ENCODE measurements around the gene NCK2.

The NCK2 gene

GRCh38 chr2:105744909-105745853, at the start of gene NCK2:
Gene NCK2 (plus strand): TSS chr2:105744912. CDS start chr2:105855064, 110,152 bp downstream.
- ATAC-seq (peak; percentile 31), DNase-seq (ENCODE audit: low spot score in 2 of 2) (no peak)
- Mint-ChIP-seq H3K36me3 (peaks cover 47% of the 10 kb centered on the region), H3K27ac (peak within 1 kb of the TSS; percentile 93), H3K4me3 (peak within 1 kb of the TSS; percentile 93), H3K9me3 (no peaks in the 10 kb centered on the region), H3K4me1 (peaks cover 80% of the 10 kb centered on the region)

- Mint-ChIP-seq H3K36me3 (no peaks in the 10 kb centered on the region), H3K4me1 (no peaks in the 10 kb centered on the region), H3K4me3 (no peak overlapping the region), H3K27ac (no peak overlapping the region), H3K9me3 (no peaks in the 10 kb centered on the region)
- DNase-seq (ENCODE audit: low spot score in 2 of 2) (no peak), ATAC-seq (no peak)
These were observed 46.8 kb upstream of the NCK2 start for GRCh38 chr2:105697781-105698449.

GRCh38 chr2:105698820-105699219, 45.9 kb upstream of the NCK2 start:
- Mint-ChIP-seq H3K9me3 (no peaks in the 10 kb centered on the region), H3K27ac (no peak overlapping the region), H3K4me1 (no peaks in the 10 kb centered on the region), H3K4me3 (no peak overlapping the region), H3K36me3 (no peaks in the 10 kb centered on the region)
- ATAC-seq (no peak), DNase-seq (ENCODE audit: low spot score in 2 of 2) (peak in 1 of 2 donors; percentile 33)

- no peak for ATAC-seq
- no peak overlapping the region for H3K27ac Mint-ChIP-seq
- H3K4me1 Mint-ChIP-seq, result no peaks in the 10 kb centered on the region
- no peak for DNase-seq (ENCODE audit: low spot score in 2 of 2)
- H3K9me3 Mint-ChIP-seq, result no peaks in the 10 kb centered on the region
- H3K4me3 Mint-ChIP-seq, result no peak overlapping the region
- no peaks in the 10 kb centered on the region for H3K36me3 Mint-ChIP-seq
These were observed 43.7 kb upstream of the NCK2 start for GRCh38 chr2:105701042-105701441.

GRCh38 chr2:105708697-105709096, 36.0 kb upstream of the NCK2 start:
- Mint-ChIP-seq H3K4me3 (no peak overlapping the region), H3K4me1 (no peaks in the 10 kb centered on the region), H3K36me3 (no peaks in the 10 kb centered on the region), H3K27ac (no peak overlapping the region), H3K9me3 (no peaks in the 10 kb centered on the region)
- no peak for ATAC-seq
- no peak for DNase-seq (ENCODE audit: low spot score in 2 of 2)

GRCh38 chr2:105711394-105711793, 33.3 kb upstream of the NCK2 start:
- ATAC-seq, result no peak
- H3K4me3 Mint-ChIP-seq, result no peak overlapping the region
- H3K27ac Mint-ChIP-seq, result no peak overlapping the region
- DNase-seq (ENCODE audit: low spot score in 2 of 2), result no peak
- no peaks in the 10 kb centered on the region for H3K9me3 Mint-ChIP-seq
- H3K36me3 Mint-ChIP-seq, result no peaks in the 10 kb centered on the region
- peaks cover 8% of the 10 kb centered on the region for H3K4me1 Mint-ChIP-seq

- peaks cover 8% of the 10 kb centered on the region for H3K4me1 Mint-ChIP-seq
- H3K36me3 Mint-ChIP-seq, result no peaks in the 10 kb centered on the region
- H3K27ac Mint-ChIP-seq, result no peak overlapping the region
- no peak overlapping the region for H3K4me3 Mint-ChIP-seq
- no peak for ATAC-seq
- peak in 1 of 2 donors; percentile 39 for DNase-seq (ENCODE audit: low spot score in 2 of 2)
- H3K9me3 Mint-ChIP-seq, result no peaks in the 10 kb centered on the region
These were observed 32.4 kb upstream of the NCK2 start for GRCh38 chr2:105712166-105712915.

- DNase-seq (ENCODE audit: low spot score in 2 of 2), result peak in 1 of 2 donors; percentile 33
- H3K4me3 Mint-ChIP-seq, result no peak overlapping the region
- no peak overlapping the region for H3K27ac Mint-ChIP-seq
- ATAC-seq, result no peak
- peaks cover 8% of the 10 kb centered on the region for H3K4me1 Mint-ChIP-seq
- H3K36me3 Mint-ChIP-seq, result no peaks in the 10 kb centered on the region
- no peaks in the 10 kb centered on the region for H3K9me3 Mint-ChIP-seq
These were observed 31.6 kb upstream of the NCK2 start for GRCh38 chr2:105712981-105713596.

GRCh38 chr2:105714141-105714540, 30.6 kb upstream of the NCK2 start:
- no peak overlapping the region for H3K4me3 Mint-ChIP-seq
- DNase-seq (ENCODE audit: low spot score in 2 of 2), result peak in 1 of 2 donors; percentile 13
- H3K36me3 Mint-ChIP-seq, result no peaks in the 10 kb centered on the region
- no peak for ATAC-seq
- peaks cover 8% of the 10 kb centered on the region for H3K4me1 Mint-ChIP-seq
- no peak overlapping the region for H3K27ac Mint-ChIP-seq
- H3K9me3 Mint-ChIP-seq, result no peaks in the 10 kb centered on the region

GRCh38 chr2:105718846-105719481, 25.7 kb upstream of the NCK2 start:
- DNase-seq (ENCODE audit: low spot score in 2 of 2), result peak in 1 of 2 donors; percentile 38
- H3K4me3 Mint-ChIP-seq, result no peak overlapping the region
- ATAC-seq, result no peak
- H3K4me1 Mint-ChIP-seq, result peaks cover 29% of the 10 kb centered on the region
- H3K27ac Mint-ChIP-seq, result peak overlapping the region; percentile 21
- no peaks in the 10 kb centered on the region for H3K9me3 Mint-ChIP-seq
- no peaks in the 10 kb centered on the region for H3K36me3 Mint-ChIP-seq

GRCh38 chr2:105721991-105722511, 22.7 kb upstream of the NCK2 start:
- peaks cover 4% of the 10 kb centered on the region for H3K9me3 Mint-ChIP-seq
- H3K4me3 Mint-ChIP-seq, result peak overlapping the region; percentile 0
- H3K4me1 Mint-ChIP-seq, result peaks cover 23% of the 10 kb centered on the region
- H3K36me3 Mint-ChIP-seq, result no peaks in the 10 kb centered on the region
- DNase-seq (ENCODE audit: low spot score in 2 of 2) (peak in 1 of 2 donors; percentile 37), ATAC-seq (peak; percentile 92)
- no peak overlapping the region for H3K27ac Mint-ChIP-seq

GRCh38 chr2:105722726-105723297, 21.9 kb upstream of the NCK2 start:
- Mint-ChIP-seq H3K9me3 (peaks cover 4% of the 10 kb centered on the region), H3K27ac (no peak overlapping the region), H3K36me3 (no peaks in the 10 kb centered on the region), H3K4me3 (peak overlapping the region; percentile 0), H3K4me1 (peaks cover 23% of the 10 kb centered on the region)
- DNase-seq (ENCODE audit: low spot score in 2 of 2), result peak in 1 of 2 donors; percentile 40
- ATAC-seq, result no peak

- peak overlapping the region; percentile 29 for H3K27ac Mint-ChIP-seq
- peaks cover 23% of the 10 kb centered on the region for H3K4me1 Mint-ChIP-seq
- H3K9me3 Mint-ChIP-seq, result peaks cover 4% of the 10 kb centered on the region
- no peak for ATAC-seq
- no peak overlapping the region for H3K4me3 Mint-ChIP-seq
- DNase-seq (ENCODE audit: low spot score in 2 of 2), result peak in 1 of 2 donors; percentile 20
- H3K36me3 Mint-ChIP-seq, result no peaks in the 10 kb centered on the region
These were observed 21.3 kb upstream of the NCK2 start for GRCh38 chr2:105723431-105723830.

GRCh38 chr2:105725388-105725787, 19.3 kb upstream of the NCK2 start:
- peaks cover 4% of the 10 kb centered on the region for H3K9me3 Mint-ChIP-seq
- no peak for ATAC-seq
- H3K4me1 Mint-ChIP-seq, result peaks cover 23% of the 10 kb centered on the region
- no peaks in the 10 kb centered on the region for H3K36me3 Mint-ChIP-seq
- DNase-seq (ENCODE audit: low spot score in 2 of 2), result peak in 1 of 2 donors; percentile 12
- no peak overlapping the region for H3K4me3 Mint-ChIP-seq
- H3K27ac Mint-ChIP-seq, result no peak overlapping the region

Measured in stimulated activated effector memory CD8-positive, alpha-beta T cell treated with anti-CD3 and anti-CD28 coated beads, Interleukin-12 subunit alpha, Interleukin-12 subunit beta, amount 100 ng/mL, for 72 hours (primary cell).